Uterus (tissue), 2 donors: ENCODE measurements around the gene PCDH1.

Experiments
- CTCF ChIP-seq, 4 experiments: fragments of 200-600 bp in 2 of 4; fragments of 450-650 bp in 2 of 4; sonication (generic) in 2 of 4; IDR thresholded peaks; one replicate each; pipeline ENCODE4 v1.5.1; 2016 to 2019; ENCODE audit warnings: antibody characterized with exemption in 4 of 4, mild to moderate bottlenecking in 2 of 4, moderate library complexity in 1 of 4
- POLR2A ChIP-seq, 2 donors: fragments of 450-650 bp; IDR thresholded peaks; one replicate each; pipeline ENCODE4 v1.6.1; 2016; ENCODE audit warnings: antibody characterized with exemption in 2 of 2, mild to moderate bottlenecking in 1 of 2, moderate library complexity in 1 of 2

- TF ChIP-seq CTCF (IDR thresholded peaks at IDR 0.05) = peak in 3 of 4 experiments; percentile 19 to 27 (median 27)
- no peak for TF ChIP-seq POLR2A (IDR thresholded peaks at IDR 0.05)
These were observed 11.2 kb upstream of the PCDH1 start for GRCh38 chr5:141889282-141889871.
